ENCODE results near the gene TSPAN6. TPM values are rescaled to one million over a fixed set of nuclear protein-coding genes. Genes with fewer than 3 reads are reported as not detected.

Gene TSPAN6, protein sequence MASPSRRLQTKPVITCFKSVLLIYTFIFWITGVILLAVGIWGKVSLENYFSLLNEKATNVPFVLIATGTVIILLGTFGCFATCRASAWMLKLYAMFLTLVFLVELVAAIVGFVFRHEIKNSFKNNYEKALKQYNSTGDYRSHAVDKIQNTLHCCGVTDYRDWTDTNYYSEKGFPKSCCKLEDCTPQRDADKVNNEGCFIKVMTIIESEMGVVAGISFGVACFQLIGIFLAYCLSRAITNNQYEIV
- 62.2 TPM for polyA plus RNA-seq (2013, experiment 1 of 2)
- 72.5 TPM for polyA plus RNA-seq (2013, experiment 2 of 2)

GRCh38 chrX:100636321-100636991 lies at the start of gene TSPAN6:
Gene TSPAN6, minus strand, starts transcription at chrX:100636806. Its CDS starts 112 bp downstream, at chrX:100636694.
- no peaks in the 10 kb centered on the region for H3K27me3 ChIP-seq (ENCODE audit: insufficient read depth, low read length)
- under 1% methylated on average over 45 of the region's 51 CpGs for WGBS
- peak within 1 kb of the TSS; percentile 77 for H3K4me3 ChIP-seq (ENCODE audit: low read length)
- H3K9ac ChIP-seq (ENCODE audit: low read depth, low read length), result peak within 1 kb of the TSS; percentile 94
- 0 out of 2 replicates have a peak, but pooled peaks cover 5% of the 10 kb centered on the region for H3K4me1 ChIP-seq (ENCODE audit: insufficient read depth, low read length)
- peak within 1 kb of the TSS; percentile 79 for H3K27ac ChIP-seq (ENCODE audit: low read depth, low read length)
- no peaks in the 10 kb centered on the region for H3K9me3 ChIP-seq (ENCODE audit: insufficient read depth, low read depth, low read length)
- peaks cover 33% of the 10 kb centered on the region for H3K36me3 ChIP-seq (ENCODE audit: insufficient read depth, low read length)

DNA sequence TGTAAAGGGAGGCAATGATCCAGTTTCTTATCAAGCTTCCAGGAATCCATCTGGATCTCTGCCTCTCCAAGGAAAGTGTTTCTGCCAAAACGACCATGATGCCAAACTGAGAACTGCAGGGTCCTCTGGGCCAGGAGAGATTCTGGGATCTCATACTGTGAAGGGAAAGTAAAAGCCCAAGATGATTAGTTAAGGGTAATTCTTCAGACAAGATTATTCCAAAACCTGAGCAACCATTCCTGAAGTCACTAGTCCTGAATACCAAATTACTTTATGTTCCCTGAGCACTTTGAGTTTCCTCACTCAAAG lies 49.3 kb upstream of the TSPAN6 start:
- Histone ChIP-seq H3K4me1 (ENCODE audit: insufficient read depth, low read length) (no peaks in the 10 kb centered on the region), H3K9me3 (ENCODE audit: insufficient read depth, low read depth, low read length) (no peaks in the 10 kb centered on the region), H3K9ac (ENCODE audit: low read depth, low read length) (no peak overlapping the region), H3K36me3 (ENCODE audit: insufficient read depth, low read length) (no peaks in the 10 kb centered on the region), H3K27ac (ENCODE audit: low read depth, low read length) (no peak overlapping the region), H3K4me3 (ENCODE audit: low read length) (no peak overlapping the region), H3K27me3 (ENCODE audit: insufficient read depth, low read length) (no peaks in the 10 kb centered on the region)
- WGBS, result 5% methylated on average over 1 of the region's 1 CpG

- no peaks in the 10 kb centered on the region for H3K4me1 ChIP-seq (ENCODE audit: insufficient read depth, low read length)
- no peak overlapping the region for H3K9ac ChIP-seq (ENCODE audit: low read depth, low read length)
- 9% methylated on average over 4 of the region's 5 CpGs for WGBS
- no peaks in the 10 kb centered on the region for H3K27me3 ChIP-seq (ENCODE audit: insufficient read depth, low read length)
- no peaks in the 10 kb centered on the region for H3K9me3 ChIP-seq (ENCODE audit: insufficient read depth, low read depth, low read length)
- H3K4me3 ChIP-seq (ENCODE audit: low read length), result no peak overlapping the region
- H3K27ac ChIP-seq (ENCODE audit: low read depth, low read length), result no peak overlapping the region
- H3K36me3 ChIP-seq (ENCODE audit: insufficient read depth, low read length), result no peaks in the 10 kb centered on the region
Measured at GRCh38 chrX:100685284-100685996, 48.8 kb upstream of the TSPAN6 start.

DNA sequence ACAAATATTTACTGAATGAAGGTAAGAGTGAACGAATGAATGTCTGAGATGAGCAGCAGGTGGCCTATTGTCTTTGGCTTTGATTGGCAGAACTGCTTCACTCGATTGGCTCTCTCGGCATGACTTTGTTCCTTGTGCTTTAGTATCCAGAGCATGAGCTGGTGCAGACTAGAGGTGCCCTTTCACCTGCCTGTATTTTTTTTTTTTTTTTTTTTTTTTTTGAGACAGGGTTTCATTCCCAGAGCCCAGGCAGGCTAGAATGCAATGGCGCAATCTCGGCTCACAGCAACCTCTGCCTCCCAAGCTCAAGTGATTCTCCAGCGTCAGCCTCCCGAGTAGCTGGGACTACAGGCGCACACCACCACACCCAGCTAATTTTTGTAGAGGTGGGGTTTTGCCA lies 46.3 kb upstream of the TSPAN6 start:
- WGBS, result 81% methylated on average over 5 of the region's 8 CpGs

DNA sequence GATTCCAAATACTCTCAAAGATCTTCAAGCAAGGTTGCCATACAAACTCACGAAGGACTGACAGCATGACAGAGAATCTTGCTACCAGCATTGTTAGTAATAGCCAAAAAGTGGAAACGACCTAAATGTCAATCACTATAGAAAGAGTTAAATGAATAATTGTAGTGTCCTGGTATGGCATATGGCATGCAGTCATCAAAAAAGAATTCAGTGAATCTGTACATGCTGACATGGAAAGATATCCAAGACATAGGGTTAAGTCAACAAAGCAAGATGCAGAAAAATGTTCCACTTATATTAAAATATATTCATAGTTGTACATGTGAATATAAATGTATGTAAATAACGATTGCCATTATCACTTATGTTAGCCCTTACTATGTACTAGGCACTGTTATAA lies 45.0 kb upstream of the TSPAN6 start:
- Histone ChIP-seq H3K4me1 (ENCODE audit: insufficient read depth, low read length) (no peaks in the 10 kb centered on the region), H3K27me3 (ENCODE audit: insufficient read depth, low read length) (no peaks in the 10 kb centered on the region), H3K9ac (ENCODE audit: low read depth, low read length) (no peak overlapping the region), H3K9me3 (ENCODE audit: insufficient read depth, low read depth, low read length) (no peaks in the 10 kb centered on the region), H3K27ac (ENCODE audit: low read depth, low read length) (no peak overlapping the region), H3K36me3 (ENCODE audit: insufficient read depth, low read length) (no peaks in the 10 kb centered on the region), H3K4me3 (ENCODE audit: low read length) (no peak overlapping the region)
- WGBS, result 86% methylated on average over 2 of the region's 3 CpGs

More for the DNA sequence above, 46.3 kb upstream of the TSPAN6 start:
- no peaks in the 10 kb centered on the region for H3K4me1 ChIP-seq (ENCODE audit: insufficient read depth, low read length)
- H3K27me3 ChIP-seq (ENCODE audit: insufficient read depth, low read length), result no peaks in the 10 kb centered on the region
- H3K9ac ChIP-seq (ENCODE audit: low read depth, low read length), result no peak overlapping the region
- no peaks in the 10 kb centered on the region for H3K9me3 ChIP-seq (ENCODE audit: insufficient read depth, low read depth, low read length)
- H3K36me3 ChIP-seq (ENCODE audit: insufficient read depth, low read length), result no peaks in the 10 kb centered on the region
- H3K27ac ChIP-seq (ENCODE audit: low read depth, low read length), result no peak overlapping the region
- H3K4me3 ChIP-seq (ENCODE audit: low read length), result no peak overlapping the region

- Histone ChIP-seq H3K4me3 (ENCODE audit: low read length) (no peak overlapping the region), H3K9ac (ENCODE audit: low read depth, low read length) (no peak overlapping the region), H3K4me1 (ENCODE audit: insufficient read depth, low read length) (no peaks in the 10 kb centered on the region), H3K27ac (ENCODE audit: low read depth, low read length) (no peak overlapping the region), H3K36me3 (ENCODE audit: insufficient read depth, low read length) (no peaks in the 10 kb centered on the region), H3K9me3 (ENCODE audit: insufficient read depth, low read depth, low read length) (no peaks in the 10 kb centered on the region), H3K27me3 (ENCODE audit: insufficient read depth, low read length) (no peaks in the 10 kb centered on the region)
- WGBS, result 88% methylated on average over 2 of the region's 2 CpGs
Measured at GRCh38 chrX:100680756-100681155, 44.1 kb upstream of the TSPAN6 start.

- H3K9me3 ChIP-seq (ENCODE audit: insufficient read depth, low read depth, low read length), result no peaks in the 10 kb centered on the region
- no peaks in the 10 kb centered on the region for H3K27me3 ChIP-seq (ENCODE audit: insufficient read depth, low read length)
- no peaks in the 10 kb centered on the region for H3K36me3 ChIP-seq (ENCODE audit: insufficient read depth, low read length)
- 84% methylated on average over 5 of the region's 5 CpGs for WGBS
- H3K9ac ChIP-seq (ENCODE audit: low read depth, low read length), result no peak overlapping the region
- no peaks in the 10 kb centered on the region for H3K4me1 ChIP-seq (ENCODE audit: insufficient read depth, low read length)
- H3K27ac ChIP-seq (ENCODE audit: low read depth, low read length), result no peak overlapping the region
- H3K4me3 ChIP-seq (ENCODE audit: low read length), result no peak overlapping the region
Measured at GRCh38 chrX:100677611-100678181, 41.1 kb upstream of the TSPAN6 start.

DNA sequence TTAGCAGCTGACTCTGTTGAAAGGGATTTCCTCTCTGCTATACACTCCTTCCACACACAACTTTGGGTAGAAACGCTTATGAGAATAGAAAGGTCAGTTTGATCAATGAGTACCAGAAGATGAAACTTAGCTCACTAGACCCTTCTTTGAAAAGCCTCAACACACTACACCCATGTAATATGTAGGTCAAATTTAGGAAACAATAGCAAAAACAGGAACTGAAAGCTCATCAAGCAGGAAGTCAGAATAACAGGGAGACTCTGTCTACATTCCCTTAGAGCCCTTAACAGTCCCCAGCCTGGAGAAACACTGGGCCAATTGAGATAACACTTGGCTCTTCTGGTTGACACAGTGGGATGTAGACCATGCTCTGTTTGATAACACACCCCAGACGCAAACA lies 38.1 kb upstream of the TSPAN6 start:
- Histone ChIP-seq H3K4me1 (ENCODE audit: insufficient read depth, low read length) (no peaks in the 10 kb centered on the region), H3K27me3 (ENCODE audit: insufficient read depth, low read length) (no peaks in the 10 kb centered on the region), H3K36me3 (ENCODE audit: insufficient read depth, low read length) (no peaks in the 10 kb centered on the region), H3K4me3 (ENCODE audit: low read length) (no peak overlapping the region), H3K9me3 (ENCODE audit: insufficient read depth, low read depth, low read length) (no peaks in the 10 kb centered on the region), H3K9ac (ENCODE audit: low read depth, low read length) (no peak overlapping the region), H3K27ac (ENCODE audit: low read depth, low read length) (no peak overlapping the region)
- whole genome bisulfite sequencing, result no CpG with 5 or more reads among the region's 2 CpGs

- H3K36me3 ChIP-seq (ENCODE audit: insufficient read depth, low read length), result no peaks in the 10 kb centered on the region
- H3K9me3 ChIP-seq (ENCODE audit: insufficient read depth, low read depth, low read length), result no peaks in the 10 kb centered on the region
- no peak overlapping the region for H3K27ac ChIP-seq (ENCODE audit: low read depth, low read length)
- 79% methylated on average over 2 of the region's 3 CpGs for WGBS
- H3K4me3 ChIP-seq (ENCODE audit: low read length), result no peak overlapping the region
- H3K4me1 ChIP-seq (ENCODE audit: insufficient read depth, low read length), result no peaks in the 10 kb centered on the region
- H3K27me3 ChIP-seq (ENCODE audit: insufficient read depth, low read length), result no peaks in the 10 kb centered on the region
- H3K9ac ChIP-seq (ENCODE audit: low read depth, low read length), result no peak overlapping the region
Measured at GRCh38 chrX:100673397-100673953, 36.9 kb upstream of the TSPAN6 start.

DNA sequence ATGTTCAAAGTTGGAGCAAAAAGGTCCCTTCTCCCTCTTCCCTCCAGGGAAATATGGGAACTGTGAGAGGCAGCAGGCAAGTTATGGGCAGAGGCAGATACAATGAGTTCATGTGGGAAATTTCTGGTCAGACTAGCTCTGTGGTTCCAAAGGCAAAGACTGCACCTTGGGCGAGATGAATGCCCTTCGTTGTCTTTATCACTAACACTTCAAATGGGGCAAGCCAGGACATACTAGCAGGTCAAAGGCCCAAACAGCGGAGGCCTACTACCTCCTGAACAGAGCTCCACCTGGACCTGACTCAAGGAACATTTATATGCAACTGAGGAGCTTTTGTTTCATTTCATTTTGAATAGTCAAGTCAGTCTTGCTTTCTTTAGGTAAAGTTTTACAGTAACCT lies 36.4 kb upstream of the TSPAN6 start:
- WGBS, result 90% methylated on average over 3 of the region's 3 CpGs
- Histone ChIP-seq H3K27me3 (ENCODE audit: insufficient read depth, low read length) (no peaks in the 10 kb centered on the region), H3K27ac (ENCODE audit: low read depth, low read length) (no peak overlapping the region), H3K4me1 (ENCODE audit: insufficient read depth, low read length) (no peaks in the 10 kb centered on the region), H3K9me3 (ENCODE audit: insufficient read depth, low read depth, low read length) (no peaks in the 10 kb centered on the region), H3K9ac (ENCODE audit: low read depth, low read length) (no peak overlapping the region), H3K36me3 (ENCODE audit: insufficient read depth, low read length) (no peaks in the 10 kb centered on the region), H3K4me3 (ENCODE audit: low read length) (no peak overlapping the region)

DNA sequence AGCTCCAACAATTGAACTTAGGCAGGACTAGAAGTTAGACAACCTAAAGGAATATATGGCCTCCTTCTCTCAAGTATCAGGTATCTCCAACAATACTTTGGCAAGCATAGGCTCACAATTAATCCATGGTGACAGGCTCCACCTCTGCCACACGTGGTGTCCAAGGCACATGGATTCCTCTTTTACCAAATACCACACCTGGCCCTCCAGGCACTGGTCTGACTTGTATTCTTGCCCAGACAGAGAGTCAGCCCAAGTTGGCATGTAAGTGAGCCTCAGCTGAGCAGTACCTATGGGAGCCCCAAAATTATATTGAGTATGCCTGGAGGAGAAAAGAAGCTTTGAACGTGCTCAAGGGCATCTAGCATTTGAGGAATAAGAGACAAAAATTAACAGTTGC lies 27.0 kb upstream of the TSPAN6 start:
- WGBS, result 74% methylated on average over 2 of the region's 2 CpGs
- no peak overlapping the region for H3K4me3 ChIP-seq (ENCODE audit: low read length)
- no peaks in the 10 kb centered on the region for H3K27me3 ChIP-seq (ENCODE audit: insufficient read depth, low read length)
- H3K36me3 ChIP-seq (ENCODE audit: insufficient read depth, low read length), result no peaks in the 10 kb centered on the region
- no peaks in the 10 kb centered on the region for H3K9me3 ChIP-seq (ENCODE audit: insufficient read depth, low read depth, low read length)
- H3K27ac ChIP-seq (ENCODE audit: low read depth, low read length), result no peak overlapping the region
- no peaks in the 10 kb centered on the region for H3K4me1 ChIP-seq (ENCODE audit: insufficient read depth, low read length)
- H3K9ac ChIP-seq (ENCODE audit: low read depth, low read length), result no peak overlapping the region
